HG02610 (cell line): ENCODE measurements around the gene TECTA.

Source experiments
- ATAC-seq: cut with Tn5 transposase; IDR thresholded peaks from one replicate; pipeline ENCODE4 v1.9.1; 2021; ENCODE audit warnings: mild to moderate bottlenecking, moderate library complexity; ENCODE audit not compliant: unreplicated experiment

Gene TECTA

DNA sequence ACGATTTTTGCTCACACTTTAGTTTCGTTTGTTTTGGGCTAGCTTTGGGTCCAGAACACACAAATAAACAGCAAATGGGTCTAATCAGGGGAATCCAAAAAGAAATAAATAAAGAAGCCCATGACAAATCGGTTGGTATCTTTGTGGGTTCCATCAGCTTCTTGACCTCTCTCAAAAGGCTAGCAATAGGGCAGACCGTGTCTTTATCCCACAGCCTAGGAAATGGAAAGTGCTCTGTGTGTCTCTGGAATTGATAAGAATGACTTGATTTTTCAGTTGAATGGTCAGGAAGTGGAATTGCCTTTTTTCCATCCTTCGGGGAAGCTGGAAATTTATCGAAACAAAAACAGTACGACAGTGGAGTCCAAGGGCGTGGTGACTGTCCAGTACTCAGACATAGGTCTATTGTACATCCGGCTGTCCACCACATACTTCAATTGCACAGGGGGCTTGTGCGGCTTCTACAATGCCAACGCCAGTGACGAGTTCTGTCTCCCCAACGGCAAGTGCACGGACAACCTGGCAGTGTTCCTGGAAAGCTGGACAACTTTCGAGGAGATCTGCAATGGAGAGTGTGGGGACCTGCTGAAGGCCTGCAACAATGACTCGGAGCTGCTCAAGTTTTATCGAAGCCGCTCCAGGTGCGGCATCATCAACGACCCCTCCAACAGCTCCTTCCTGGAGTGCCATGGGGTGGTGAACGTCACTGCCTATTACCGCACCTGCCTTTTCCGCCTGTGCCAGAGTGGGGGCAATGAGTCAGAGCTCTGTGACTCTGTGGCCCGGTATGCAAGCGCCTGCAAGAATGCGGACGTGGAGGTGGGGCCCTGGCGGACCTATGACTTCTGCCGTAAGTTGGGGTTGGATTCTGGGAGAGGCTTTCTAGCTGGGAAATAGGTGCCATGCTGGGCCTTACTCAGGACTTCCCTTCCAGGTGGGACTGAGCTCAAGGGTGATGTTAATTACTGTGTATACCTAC, 28.6 kb downstream of the TECTA start:
- no peak for ATAC-seq

DNA sequence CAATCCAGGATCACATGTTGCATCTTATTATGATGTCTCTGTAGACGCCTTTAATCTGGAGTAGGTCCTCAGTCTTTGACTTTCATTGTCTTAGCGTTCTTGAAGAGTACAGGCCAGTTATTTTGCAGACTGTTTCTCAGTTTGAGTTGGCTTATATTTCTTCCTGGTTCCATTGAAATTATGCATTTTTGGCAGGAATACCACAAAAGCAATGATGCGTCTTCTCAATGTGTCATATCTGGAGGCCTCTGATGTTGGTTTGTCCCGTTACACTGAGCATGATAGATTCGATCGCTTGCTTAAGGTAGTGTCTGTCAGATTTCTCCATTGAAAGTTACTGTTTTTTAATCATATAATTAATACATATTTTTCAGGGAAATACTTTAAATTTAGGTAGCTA, 30.6 kb downstream of the TECTA start:
- ATAC-seq, result no peak

DNA sequence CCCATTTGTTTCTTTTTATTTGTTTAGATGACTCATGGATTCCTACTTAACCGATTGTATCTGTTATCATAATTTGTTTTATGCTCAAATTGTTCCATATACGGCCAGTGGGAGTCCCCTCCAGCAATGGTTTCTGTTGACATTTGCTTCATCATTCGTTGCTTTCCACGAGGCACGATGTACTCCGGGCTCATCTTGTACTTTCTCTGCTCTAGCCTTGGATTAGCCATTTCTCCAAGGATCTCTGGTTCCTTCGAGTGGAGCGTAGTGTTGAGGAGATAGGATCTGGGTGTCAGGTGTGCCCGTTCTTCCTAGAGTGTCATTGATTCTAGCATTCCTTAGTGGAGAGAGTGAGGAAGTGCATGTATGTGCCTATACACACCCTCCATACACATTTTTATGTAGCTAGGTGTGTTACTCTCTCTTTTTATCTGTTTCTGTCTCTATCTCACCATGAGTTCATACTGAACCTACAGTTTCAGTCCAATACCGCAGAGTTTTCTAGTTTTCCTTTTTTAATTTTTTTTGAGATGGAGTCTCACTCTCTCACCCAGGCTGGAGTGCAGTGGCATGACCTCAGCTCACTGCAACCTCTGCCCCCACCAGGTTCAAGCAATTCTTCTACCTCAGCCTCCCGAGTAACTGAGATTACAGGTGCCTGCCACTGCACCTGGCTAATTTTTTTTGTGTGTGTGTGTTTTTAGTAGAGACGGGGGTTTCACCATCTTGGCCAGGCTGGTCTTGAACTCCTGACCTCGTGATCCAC, 31.4 kb downstream of the TECTA start:
- no peak for ATAC-seq

DNA sequence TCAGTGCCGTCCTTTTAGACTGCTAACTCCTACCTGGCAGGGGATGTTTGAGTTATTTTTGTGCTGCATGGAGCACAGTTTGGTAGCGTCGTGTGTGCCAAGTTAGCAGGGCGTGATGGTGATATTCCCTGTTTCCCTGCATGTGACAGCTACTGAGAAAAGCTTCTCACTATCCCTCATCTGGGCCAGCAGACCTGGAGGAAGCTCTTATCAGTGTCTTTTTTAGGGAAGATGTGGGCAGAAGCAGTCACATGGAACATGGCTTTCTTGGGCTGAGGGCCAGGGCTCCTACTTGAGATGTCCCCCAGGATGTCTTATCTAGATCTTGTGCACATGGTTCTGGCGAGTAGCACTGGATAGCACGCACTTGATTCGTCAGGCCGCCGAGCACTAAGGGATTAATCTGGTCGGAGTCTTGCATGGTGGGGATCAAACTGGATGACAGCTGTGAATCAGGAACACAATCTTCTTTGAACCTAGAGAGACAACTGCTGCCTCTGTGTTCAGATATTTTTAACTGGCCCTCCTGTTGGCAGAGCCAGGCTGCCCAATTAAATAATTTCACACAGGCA, 33.8 kb downstream of the TECTA start:
- ATAC-seq, result no peak

DNA sequence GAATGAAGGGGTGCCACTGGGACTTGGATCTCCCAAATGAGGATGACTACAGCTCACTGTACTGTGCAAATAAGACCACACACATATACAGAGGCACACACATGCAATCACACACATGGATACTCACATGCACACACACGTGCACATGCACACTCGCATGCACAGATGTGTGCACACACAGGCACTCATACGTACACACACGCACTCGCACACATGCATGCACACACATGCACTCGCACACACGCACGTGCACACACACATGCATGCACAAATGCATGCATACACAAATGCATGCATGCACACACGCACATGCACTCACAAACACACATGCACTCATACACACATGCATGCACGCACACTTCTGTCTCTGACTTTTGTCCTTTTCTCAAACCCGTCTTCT, 36.0 kb downstream of the TECTA start:
- ATAC-seq, result no peak

DNA sequence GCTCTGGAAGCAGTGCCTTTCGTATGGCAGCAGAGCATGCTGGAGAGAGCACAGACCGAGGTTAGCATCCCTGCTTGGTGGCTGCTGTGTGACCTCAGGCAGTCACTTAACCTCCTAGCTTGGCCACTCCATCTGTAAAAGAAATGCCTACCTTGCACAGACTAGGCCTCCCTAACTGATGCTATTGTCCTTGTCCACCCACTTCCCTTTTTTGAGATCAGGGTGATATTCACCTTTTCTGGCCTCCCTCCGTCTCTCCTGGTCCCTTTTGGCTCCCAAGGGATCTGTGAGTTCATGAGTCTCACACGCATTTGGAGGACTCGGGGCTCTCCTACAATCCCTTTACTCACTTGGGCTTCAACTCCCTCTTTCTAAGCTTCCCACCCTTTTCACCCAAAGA, 37.2 kb downstream of the TECTA start:
- ATAC-seq, result no peak

DNA sequence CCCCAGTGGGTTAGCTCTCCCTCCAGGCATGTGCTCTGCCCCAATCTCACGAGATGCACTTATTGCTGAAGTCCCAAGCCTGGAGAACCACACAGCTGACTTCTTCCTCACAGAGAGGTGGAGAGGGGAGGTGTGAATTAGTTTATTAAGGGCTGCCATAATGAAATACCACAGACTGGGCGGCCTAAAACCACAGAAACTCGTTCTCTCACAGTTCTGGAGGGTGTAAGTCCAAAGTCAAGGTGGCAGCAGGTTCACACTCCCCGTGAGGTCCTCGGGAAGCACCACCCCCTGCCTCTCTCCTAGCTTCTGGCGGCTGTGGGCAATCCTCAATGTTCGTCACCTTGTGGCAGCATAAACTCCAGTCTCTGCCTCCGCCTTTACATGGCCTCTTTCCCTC, 39.3 kb downstream of the TECTA start:
- no peak for ATAC-seq

DNA sequence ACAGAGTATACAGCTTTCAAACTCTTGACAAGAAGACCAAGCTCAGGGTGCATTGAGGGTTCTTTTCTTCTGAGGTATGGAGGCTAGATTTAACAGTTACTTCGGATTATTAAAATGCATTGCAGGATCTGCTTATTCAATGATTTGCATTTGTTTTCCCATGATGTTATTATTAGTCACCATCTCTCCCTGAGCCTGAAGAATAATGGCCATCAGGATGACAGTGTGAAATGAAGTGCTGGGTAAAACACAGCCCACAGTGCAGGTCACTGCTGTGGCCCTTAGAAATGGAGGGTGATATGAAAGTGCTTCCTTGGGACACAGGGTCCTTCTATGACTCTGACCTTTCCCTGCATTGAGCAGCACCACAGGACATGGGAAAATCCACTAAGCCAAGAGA, 40.0 kb downstream of the TECTA start:
- ATAC-seq, result no peak

DNA sequence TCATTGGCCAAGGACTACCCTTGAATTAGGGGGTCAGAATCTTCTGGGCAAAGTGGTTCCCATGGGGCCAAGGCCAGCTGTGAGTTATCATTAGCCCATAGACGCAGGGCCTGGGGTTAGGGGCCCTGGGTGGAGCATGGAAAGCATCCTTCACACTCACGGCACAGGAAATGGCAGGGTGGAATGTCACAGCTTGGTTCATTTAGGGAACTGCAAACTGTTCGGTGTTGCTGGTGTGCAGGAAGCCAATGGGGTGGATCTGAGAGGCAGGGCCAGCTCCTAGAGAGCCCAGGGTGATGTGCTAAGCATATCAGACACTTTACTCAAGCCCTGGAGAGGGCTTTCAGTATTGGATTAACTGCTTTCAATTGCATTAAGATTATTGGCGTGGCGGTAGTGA, 42.9 kb downstream of the TECTA start:
- no peak for ATAC-seq

DNA sequence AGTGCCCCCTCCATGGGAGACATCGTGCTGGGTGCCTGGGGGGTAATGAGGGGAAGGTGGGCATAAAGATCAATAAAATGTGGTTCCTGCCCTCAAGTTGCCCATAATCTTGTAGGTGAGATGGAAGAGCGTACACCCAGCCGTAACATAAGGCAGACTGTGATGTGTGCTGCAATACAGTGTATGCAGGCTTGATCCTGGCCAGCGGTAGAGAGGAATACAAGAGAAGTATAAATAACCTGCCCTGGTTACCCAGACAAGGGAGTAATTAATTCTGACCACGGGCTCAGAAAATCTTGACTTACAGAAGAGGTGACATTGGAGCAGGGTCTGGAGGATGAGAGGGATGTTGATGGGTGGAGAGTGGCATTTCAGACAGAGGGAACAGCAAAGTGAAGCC, 43.7 kb downstream of the TECTA start:
- ATAC-seq, result no peak

DNA sequence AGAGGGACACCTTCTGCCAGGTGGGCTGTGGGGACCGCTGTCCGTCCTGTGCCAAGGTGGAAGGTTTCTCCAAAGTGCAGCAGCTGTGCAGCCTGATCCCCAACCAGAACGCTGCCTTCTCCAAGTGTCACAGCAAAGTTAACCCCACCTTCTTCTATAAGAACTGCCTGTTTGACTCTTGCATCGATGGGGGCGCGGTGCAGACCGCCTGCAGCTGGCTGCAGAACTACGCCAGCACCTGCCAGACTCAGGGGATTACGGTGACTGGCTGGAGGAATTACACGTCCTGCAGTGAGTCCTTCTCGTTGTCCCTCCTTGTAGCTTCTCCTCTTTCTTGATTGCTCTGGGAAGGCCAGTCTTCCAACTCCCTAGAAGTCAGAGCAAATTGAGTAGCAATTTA, 44.8 kb downstream of the TECTA start:
- ATAC-seq, result no peak

DNA sequence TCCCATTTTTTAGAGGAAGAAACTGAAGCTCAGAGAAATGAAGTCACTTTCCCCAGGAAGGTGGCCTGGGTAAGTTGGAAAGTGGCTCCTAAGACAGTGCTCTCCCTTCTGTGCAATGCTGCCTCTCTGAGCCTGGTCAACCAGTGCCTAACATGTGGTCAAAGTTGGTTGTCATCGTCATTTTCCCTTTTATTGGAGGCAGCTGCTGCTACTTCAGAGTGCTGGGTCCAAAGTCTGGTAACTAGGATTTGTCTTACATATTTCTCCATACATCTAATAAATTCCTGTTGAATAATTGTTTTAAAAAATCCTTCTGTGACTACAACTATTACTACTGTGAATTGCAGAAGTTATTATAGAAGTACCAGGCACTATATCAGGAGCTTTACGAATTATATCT, 48.1 kb downstream of the TECTA start:
- no peak for ATAC-seq

DNA sequence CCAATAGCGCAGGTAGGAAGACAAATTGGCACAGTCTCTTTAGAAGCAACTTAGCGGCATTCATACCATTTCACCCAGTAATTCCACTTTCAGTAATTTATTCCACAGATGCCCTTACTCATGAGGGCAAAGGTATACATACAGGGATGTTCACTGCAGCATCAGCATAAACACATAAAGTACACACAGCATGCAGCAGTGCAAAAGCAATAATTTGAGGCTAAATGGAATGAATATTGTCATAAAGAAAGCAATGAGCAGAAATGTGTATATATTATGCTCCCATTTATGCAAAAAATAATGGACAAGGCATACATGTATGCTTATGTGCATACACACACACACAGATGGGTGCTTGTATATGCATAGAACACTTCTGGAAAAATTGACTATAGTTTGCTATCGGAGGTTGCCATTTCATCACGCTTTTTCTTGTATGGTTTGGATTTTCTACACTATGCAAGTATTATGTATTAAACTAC, 50.2 kb downstream of the TECTA start:
- no peak for ATAC-seq

DNA sequence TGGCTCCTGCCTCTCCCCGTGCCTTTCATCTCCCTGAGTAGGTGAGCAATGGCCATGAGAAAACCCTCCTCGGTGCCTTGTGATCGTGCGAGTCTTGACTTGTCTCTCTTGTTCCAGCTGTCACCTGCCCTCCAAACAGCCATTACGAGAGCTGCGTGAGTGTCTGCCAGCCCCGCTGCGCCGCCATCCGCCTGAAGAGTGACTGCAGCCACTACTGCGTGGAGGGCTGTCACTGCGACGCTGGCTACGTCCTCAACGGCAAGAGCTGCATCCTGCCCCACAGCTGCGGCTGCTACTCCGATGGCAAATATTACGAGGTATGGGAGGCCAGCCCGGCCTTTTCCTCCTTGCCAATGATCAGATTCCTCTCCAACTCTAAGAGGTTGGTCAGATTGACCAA, 51.7 kb downstream of the TECTA start:
- no peak for ATAC-seq

DNA sequence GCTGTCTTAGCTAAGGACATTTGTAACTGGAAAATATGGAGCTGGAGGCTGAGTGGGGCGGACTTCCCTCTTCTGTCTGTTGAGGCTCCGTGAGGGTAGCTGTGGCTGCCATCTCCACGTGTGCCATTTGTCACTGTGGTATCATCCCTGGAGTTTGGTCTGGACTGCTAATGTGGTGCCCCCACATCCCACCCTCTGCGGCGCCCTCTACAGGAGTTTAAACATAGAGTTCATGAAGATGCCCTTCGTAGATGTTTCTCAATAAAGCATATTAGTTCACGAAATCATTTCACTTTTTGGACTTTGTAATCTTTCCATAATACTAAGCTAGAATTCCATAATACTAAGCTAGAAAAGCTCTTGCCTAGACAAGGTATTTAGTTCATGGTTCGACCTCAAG, 52.4 kb downstream of the TECTA start:
- no peak for ATAC-seq

DNA sequence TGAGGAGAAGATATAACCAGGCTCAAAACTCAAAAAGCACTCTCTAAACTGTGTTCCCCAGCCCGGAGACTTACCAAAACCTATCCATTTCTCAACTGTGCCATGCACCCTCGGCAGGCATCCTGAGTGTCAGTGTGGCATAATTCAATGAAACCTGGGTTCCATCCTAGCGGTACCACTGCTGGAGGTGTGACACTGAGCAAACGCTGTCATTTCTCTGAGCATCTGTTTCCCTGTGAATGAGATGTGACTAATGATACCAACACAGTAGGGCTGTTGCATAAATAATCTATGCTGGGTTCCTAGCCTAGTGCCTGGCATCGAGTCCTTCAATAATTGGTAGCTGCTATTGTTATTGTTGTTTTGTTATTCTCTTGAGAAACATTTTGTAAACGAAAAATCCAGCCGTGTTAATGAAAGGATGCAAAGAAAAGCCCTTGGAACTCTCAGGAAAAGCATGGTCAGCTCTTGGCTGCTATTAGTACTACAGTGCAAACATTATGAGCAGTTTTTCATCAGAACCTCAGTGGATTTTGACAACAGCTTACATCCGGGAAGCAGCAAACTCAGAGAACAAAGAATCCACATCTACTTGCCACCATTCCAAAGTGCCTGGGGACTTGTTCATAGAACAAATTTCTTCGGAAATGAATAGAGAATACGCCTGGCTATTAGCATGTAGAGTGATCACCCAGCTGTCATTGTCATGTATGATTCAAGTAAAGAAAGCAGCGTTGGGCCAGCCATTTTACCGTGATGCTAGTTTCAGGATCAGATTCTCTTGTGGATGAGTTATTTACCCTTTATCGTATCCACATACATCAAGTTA, 53.7 kb downstream of the TECTA start:
- no peak for ATAC-seq

DNA sequence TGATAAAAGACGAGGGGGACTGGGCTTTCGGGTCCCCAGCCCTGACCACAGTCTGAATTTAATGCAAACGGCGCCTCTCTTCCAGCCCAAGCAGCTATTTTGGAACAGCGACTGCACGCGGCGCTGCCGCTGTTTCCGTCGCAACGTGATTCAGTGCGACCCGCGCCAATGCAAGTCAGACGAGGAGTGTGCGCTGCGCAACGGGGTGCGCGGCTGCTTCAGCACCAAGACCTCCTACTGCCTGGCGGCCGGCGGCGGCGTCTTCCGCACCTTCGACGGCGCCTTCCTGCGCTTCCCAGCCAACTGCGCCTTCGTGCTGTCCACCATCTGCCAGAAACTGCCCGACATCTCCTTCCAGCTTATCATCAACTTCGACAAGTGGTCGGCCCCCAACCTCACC, 56.7 kb downstream of the TECTA start:
- no peak for ATAC-seq

DNA sequence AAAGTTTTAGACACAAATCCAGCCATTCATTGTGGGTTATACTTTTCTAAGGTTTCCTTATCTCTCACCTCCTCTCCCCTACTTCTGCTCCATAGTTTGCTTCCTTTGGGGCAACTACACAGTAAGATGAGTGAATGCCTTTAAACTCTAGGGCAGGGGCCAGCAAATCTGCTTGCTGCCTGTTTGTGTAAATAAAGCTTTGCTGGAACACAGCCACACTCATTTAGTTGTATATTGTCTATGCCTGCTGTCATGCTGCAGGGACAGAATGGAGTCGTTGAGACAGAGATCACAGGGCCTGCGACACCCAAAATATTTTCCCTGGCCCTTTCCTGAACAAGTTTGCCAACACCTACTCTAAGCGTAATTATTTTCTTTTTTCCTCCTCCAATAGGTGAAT, 58.7 kb downstream of the TECTA start:
- no peak for ATAC-seq

DNA sequence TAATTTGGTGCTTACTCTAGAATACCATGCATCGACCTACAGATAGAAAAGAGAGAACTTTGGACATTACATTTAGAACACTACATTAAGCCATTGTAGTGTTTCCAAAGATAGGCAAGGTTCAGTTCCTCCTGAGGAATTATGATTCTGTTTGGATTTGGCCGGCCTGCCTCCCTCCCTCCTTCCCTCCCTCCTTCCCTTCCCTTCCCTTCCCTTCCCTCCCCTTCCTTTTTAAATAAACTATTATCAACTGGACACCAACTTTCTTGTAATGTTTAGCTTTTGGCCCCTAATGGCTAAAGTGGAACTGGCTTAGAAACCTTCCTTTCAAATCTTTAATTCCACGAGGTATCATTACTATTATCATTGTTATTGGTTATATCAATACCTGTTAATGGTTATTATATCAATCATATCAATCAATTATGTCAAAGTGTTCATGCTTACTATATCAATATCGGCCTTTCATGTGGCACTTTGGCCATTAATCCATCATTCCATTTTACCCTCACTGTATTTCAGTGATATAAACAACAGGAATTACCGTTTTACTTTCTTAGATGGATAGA, 60.4 kb downstream of the TECTA start:
- no peak for ATAC-seq

DNA sequence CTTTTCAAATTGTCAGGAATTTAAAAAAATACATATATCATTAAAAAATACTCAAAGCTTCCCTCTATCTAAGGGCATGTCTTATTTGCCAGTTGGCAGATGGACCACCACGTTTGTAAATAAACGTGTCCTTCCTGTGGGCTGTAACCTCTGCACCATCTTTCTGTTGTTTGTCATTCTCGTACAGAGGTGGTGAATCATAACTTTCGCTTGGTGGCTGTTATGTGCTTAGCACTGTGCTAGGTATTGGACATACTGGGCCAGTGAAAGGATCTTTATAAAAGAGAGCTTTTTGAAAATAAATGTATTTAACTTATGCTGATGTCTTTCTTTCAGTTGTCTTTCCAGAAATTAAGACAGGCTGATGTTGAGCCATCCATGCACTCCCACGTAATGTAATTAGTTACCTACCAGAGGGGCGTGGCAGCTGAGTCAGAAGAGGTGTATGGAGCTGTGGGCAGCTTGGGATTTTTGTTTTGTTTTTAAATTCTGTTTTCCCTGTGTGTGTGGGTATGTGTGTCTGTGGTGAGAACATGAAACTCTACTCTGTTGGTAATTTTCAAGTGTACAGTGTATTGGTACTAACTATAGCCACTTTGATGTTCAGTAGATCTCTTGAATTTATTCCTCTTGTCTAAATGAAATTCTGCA, 62.7 kb downstream of the TECTA start:
- ATAC-seq, result no peak
